Vagina (tissue), 2 donors: ENCODE data around the gene DNAH10. TPM values are rescaled to one million over a fixed set of nuclear protein-coding genes. Genes with fewer than 3 reads are reported as not detected.

ENCODE experiments used
- DNase-seq, 2 donors: peaks; one replicate each; pipeline ENCODE4 v3.0.0-alpha.2; 2017; ENCODE audit errors: extremely low spot score in 2 of 2
- H3K27ac ChIP-seq: fragments of 200-600 bp; sonication (generic); one replicate; pipeline ENCODE4 v1.5.1; 2019
- H3K27me3 ChIP-seq: fragments of 200-600 bp; sonication (generic); one replicate; pipeline ENCODE4 v1.5.1; 2019
- H3K36me3 ChIP-seq, 2 donors: fragments of 200-600 bp; sonication (generic); one replicate each; pipeline ENCODE4 v1.5.1; 2017 to 2019
- H3K4me1 ChIP-seq: fragments of 200-600 bp; sonication (generic); one replicate; pipeline ENCODE4 v1.5.1; 2019
- H3K4me3 ChIP-seq, 2 donors: fragments of 200-600 bp; sonication (generic); 1 replicate in 1 of 2; 2 replicates in 1 of 2; pipeline ENCODE4 v1.5.1; 2016 to 2019
- H3K9me3 ChIP-seq: fragments of 200-600 bp; sonication (generic); one replicate; pipeline ENCODE4 v1.5.1; 2019
- CTCF ChIP-seq, 3 experiments: fragments of 450-650 bp in 2 of 3; fragments of 200-600 bp in 1 of 3; sonication (generic) in 1 of 3; IDR thresholded peaks; one replicate each; pipeline ENCODE4 v1.5.1; 2017 to 2019; ENCODE audit warnings: antibody characterized with exemption in 3 of 3, mild to moderate bottlenecking in 2 of 3, moderate library complexity in 2 of 3
- POLR2A ChIP-seq, 2 donors: fragments of 450-650 bp; IDR thresholded peaks; one replicate each; pipeline ENCODE4 v1.6.1; 2017; ENCODE audit warnings: antibody characterized with exemption in 2 of 2, mild to moderate bottlenecking in 2 of 2, moderate library complexity in 2 of 2
- POLR2AphosphoS5 ChIP-seq, 2 donors: sonication (generic); formaldehyde crosslinking; IDR thresholded peaks; one replicate each; pipeline ENCODE4 v1.9.0; 2017; ENCODE audit warnings: antibody characterized with exemption in 2 of 2, mild to moderate bottlenecking in 2 of 2, low read depth in 1 of 2; ENCODE audit not compliant: insufficient read depth in 1 of 2
- intact Hi-C: fragments of 100-400 bp; cut with DNase I; formaldehyde crosslinking; loops from one replicate; pipeline ENCODE4 v1.15.1; 2023
- total RNA-seq: library from RNA; depleted of rRNA; stranded (reverse); fragments of >200 nt; gene quantifications from one replicate; pipeline ENCODE4 v1.2.3, GENCODE V29; 2016

Gene DNAH10
- total RNA-seq, 1 donor from 2014 or later, result not detected

GRCh38 chr12:123749355-123749754 is 12.7 kb upstream of the DNAH10 start:
- Histone ChIP-seq H3K4me3 (no peak overlapping the region), H3K27ac (no peak overlapping the region), H3K4me1 (no peaks in the 10 kb centered on the region), H3K9me3 (no peaks in the 10 kb centered on the region), H3K27me3 (no peaks in the 10 kb centered on the region), H3K36me3 (peaks cover 0 to 32% of the 10 kb centered on the region in 2 donors)
- DNase-seq, result no peak
- intact Hi-C loops, result no loop called here
- TF ChIP-seq CTCF (IDR thresholded peaks at IDR 0.05) (no peak), POLR2AphosphoS5 (IDR thresholded peaks at IDR 0.05; ENCODE audit: insufficient read depth in 1 of 2, low read depth in 1 of 2) (no peak), POLR2A (IDR thresholded peaks at IDR 0.05) (no peak)

GRCh38 chr12:123750159-123750656 is 11.9 kb upstream of the DNAH10 start:
- H3K4me1 ChIP-seq, result no peaks in the 10 kb centered on the region
- no peak for TF ChIP-seq CTCF (IDR thresholded peaks at IDR 0.05)
- TF ChIP-seq POLR2AphosphoS5 (IDR thresholded peaks at IDR 0.05; ENCODE audit: insufficient read depth in 1 of 2, low read depth in 1 of 2), result no peak
- no peak for TF ChIP-seq POLR2A (IDR thresholded peaks at IDR 0.05)
- H3K36me3 ChIP-seq, result peaks cover 0 to 29% of the 10 kb centered on the region in 2 donors
- intact Hi-C loops, result no loop called here
- H3K4me3 ChIP-seq, result no peak overlapping the region
- no peaks in the 10 kb centered on the region for H3K27me3 ChIP-seq
- H3K27ac ChIP-seq, result no peak overlapping the region
- DNase-seq, result no peak
- no peaks in the 10 kb centered on the region for H3K9me3 ChIP-seq

- Histone ChIP-seq H3K27ac (no peak overlapping the region), H3K27me3 (no peaks in the 10 kb centered on the region), H3K4me3 (no peak overlapping the region), H3K4me1 (no peaks in the 10 kb centered on the region), H3K36me3 (peaks cover 0 to 29% of the 10 kb centered on the region in 2 donors), H3K9me3 (no peaks in the 10 kb centered on the region)
- intact Hi-C loops, result no loop called here
- DNase-seq, result no peak
- TF ChIP-seq POLR2AphosphoS5 (IDR thresholded peaks at IDR 0.05; ENCODE audit: insufficient read depth in 1 of 2, low read depth in 1 of 2), result no peak
- TF ChIP-seq POLR2A (IDR thresholded peaks at IDR 0.05), result no peak
- TF ChIP-seq CTCF (IDR thresholded peaks at IDR 0.05), result no peak
These were observed 10.1 kb upstream of the DNAH10 start for GRCh38 chr12:123752046-123752445.

- Histone ChIP-seq H3K4me1 (no peaks in the 10 kb centered on the region), H3K9me3 (no peaks in the 10 kb centered on the region), H3K27ac (no peak overlapping the region), H3K27me3 (no peaks in the 10 kb centered on the region), H3K36me3 (peaks cover 0 to 24% of the 10 kb centered on the region in 2 donors), H3K4me3 (no peak overlapping the region)
- intact Hi-C loops, result no loop called here
- no peak for TF ChIP-seq CTCF (IDR thresholded peaks at IDR 0.05)
- TF ChIP-seq POLR2A (IDR thresholded peaks at IDR 0.05), result no peak
- no peak for TF ChIP-seq POLR2AphosphoS5 (IDR thresholded peaks at IDR 0.05; ENCODE audit: insufficient read depth in 1 of 2, low read depth in 1 of 2)
- DNase-seq, result no peak
These were observed 7.9 kb upstream of the DNAH10 start for GRCh38 chr12:123754041-123754772.

GRCh38 chr12:123757561-123757960 is 4.5 kb upstream of the DNAH10 start:
- Histone ChIP-seq H3K4me3 (no peak overlapping the region), H3K27ac (no peak overlapping the region), H3K4me1 (peaks cover 10% of the 10 kb centered on the region), H3K9me3 (no peaks in the 10 kb centered on the region), H3K27me3 (no peaks in the 10 kb centered on the region), H3K36me3 (peaks cover 0 to 13% of the 10 kb centered on the region in 2 donors)
- DNase-seq, result no peak
- TF ChIP-seq POLR2AphosphoS5 (IDR thresholded peaks at IDR 0.05; ENCODE audit: insufficient read depth in 1 of 2, low read depth in 1 of 2) (no peak), CTCF (IDR thresholded peaks at IDR 0.05) (no peak), POLR2A (IDR thresholded peaks at IDR 0.05) (no peak)
- intact Hi-C loops, result no loop called here
